ENCODE measurements around the gene SAP130. TPM values are rescaled to one million over a fixed set of nuclear protein-coding genes. Genes with fewer than 3 reads are reported as not detected.

The SAP130 gene
- total and polyA plus RNA-seq, 2 experiments from 2014 or later = 5.5 to 8.7 TPM

DNA sequence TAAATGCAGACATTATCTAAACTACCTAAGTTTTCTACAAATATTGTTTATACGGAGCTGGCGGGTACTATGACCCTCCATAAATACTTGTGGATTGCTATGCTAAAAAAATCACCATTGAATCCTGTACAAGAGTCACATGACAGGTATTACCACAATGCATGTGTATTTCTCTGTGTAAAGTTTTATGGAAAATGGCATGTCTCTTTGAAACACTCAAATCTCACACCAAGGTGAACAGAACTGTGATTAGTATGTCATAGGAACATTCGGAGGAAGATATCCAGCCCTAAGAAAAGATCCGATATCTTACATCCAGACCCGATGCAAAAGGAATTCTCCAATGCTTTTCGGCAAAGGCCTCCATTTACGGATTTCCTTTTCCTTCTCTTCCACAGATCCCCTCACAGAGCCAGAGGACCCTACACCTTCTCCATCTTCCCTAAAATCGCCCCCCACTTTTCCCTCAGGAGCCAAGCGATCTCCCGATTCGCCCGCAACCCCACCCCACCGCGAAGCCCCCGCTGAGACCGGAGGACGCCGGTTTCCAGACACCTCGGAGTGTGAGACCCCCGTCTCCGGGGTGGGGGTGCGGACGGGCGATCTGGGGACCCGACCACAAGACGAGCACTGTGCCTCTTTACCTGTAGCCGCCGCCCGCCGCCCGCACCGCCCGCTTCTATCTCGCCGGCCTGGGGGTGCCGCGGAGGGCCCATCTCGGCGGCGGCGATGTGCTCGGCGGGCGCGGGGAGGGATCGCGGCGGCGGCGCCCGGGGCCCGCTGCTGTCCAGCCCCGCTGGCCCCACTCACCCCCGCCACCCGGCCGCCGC, 1.2 kb downstream of the SAP130 start:
- Histone ChIP-seq H3K4me1 (ENCODE audit: insufficient read depth) (peaks cover 5% of the 10 kb centered on the region; the same call in 1 of the 2 replicates), H3K4me2 (ENCODE audit: unreplicated experiment) (peak overlapping the region; percentile 90), H3K4me3 (peak overlapping the region; percentile 88), H3K27me3 (replicated peaks; ENCODE audit: insufficient read depth) (no peaks in the 10 kb centered on the region), H4K20me1 (ENCODE audit: insufficient read depth) (no peaks in the 10 kb centered on the region), H3K9ac (peak overlapping the region; percentile 91), H2AFZ (peak overlapping the region; percentile 93), H3K36me3 (ENCODE audit: low read depth) (no peaks in the 10 kb centered on the region), H3K27ac (peak overlapping the region; percentile 20), H3K9me2 (ENCODE audit: insufficient read depth) (no peaks in the 10 kb centered on the region), H3K9me3 (ENCODE audit: low read depth) (no peaks in the 10 kb centered on the region), H3K79me2 (ENCODE audit: insufficient read depth) (peaks cover 47% of the 10 kb centered on the region), H3F3A (ENCODE audit: insufficient read depth) (no peaks in the 10 kb centered on the region)
- 1 to 3% methylated on average over 24 to 57 of the region's 57 CpGs for WGBS, 2 experiments (ENCODE audit: low coverage in 1 of 2, low lambda C conversion rate in 2 of 2, missing lambda C conversion rate in 2 of 2)
- TF ChIP-seq EZH2 (IDR thresholded peaks at IDR 0.05; ENCODE audit: insufficient read depth, poor library complexity, severe bottlenecking) (no peak), EZH2phosphoT487 (IDR thresholded peaks at IDR 0.05; ENCODE audit: insufficient read depth, low read depth) (no peak)
- in situ Hi-C loops (cut with MboI) = no loop called here
- DNase-seq = peak; percentile 45

DNA sequence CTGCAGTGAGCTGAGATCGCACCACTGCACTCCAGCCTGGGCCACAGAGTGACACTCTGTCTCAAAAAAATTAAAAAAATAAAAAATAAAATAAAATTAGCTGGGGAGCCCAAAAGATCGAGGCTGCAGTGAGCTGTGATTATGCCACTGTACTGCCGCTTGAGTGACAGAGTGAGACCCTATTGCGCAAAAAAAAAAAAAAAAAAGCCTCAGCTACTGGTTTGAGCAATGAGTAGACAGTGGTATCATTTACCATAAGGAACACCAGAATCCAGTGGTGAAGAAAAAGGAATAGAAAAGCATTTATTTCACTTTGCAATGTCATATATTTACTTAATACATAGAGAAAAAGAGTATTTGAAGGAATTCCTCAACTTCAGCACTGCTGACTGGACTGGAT, 3.0 kb downstream of the SAP130 start:
- Histone ChIP-seq H3K4me2 (ENCODE audit: unreplicated experiment) (no peak overlapping the region), H3K4me3 (no peak overlapping the region), H3K36me3 (ENCODE audit: low read depth) (no peaks in the 10 kb centered on the region), H3K9me3 (ENCODE audit: low read depth) (no peaks in the 10 kb centered on the region), H3K79me2 (ENCODE audit: insufficient read depth) (peaks cover 47% of the 10 kb centered on the region), H4K20me1 (ENCODE audit: insufficient read depth) (no peaks in the 10 kb centered on the region), H3F3A (ENCODE audit: insufficient read depth) (no peaks in the 10 kb centered on the region), H3K9ac (no peak overlapping the region), H3K9me2 (ENCODE audit: insufficient read depth) (no peaks in the 10 kb centered on the region), H2AFZ (no peak overlapping the region), H3K27ac (no peak overlapping the region), H3K27me3 (replicated peaks; ENCODE audit: insufficient read depth) (no peaks in the 10 kb centered on the region), H3K4me1 (ENCODE audit: insufficient read depth) (peaks cover 5% of the 10 kb centered on the region; the same call in 1 of the 2 replicates)
- TF ChIP-seq EZH2 (IDR thresholded peaks at IDR 0.05; ENCODE audit: insufficient read depth, poor library complexity, severe bottlenecking) (no peak), EZH2phosphoT487 (IDR thresholded peaks at IDR 0.05; ENCODE audit: insufficient read depth, low read depth) (no peak)
- DNase-seq = no peak
- 97% methylated on average over 4 of the region's 4 CpGs for WGBS, 2 experiments (ENCODE audit: low coverage in 1 of 2, low lambda C conversion rate in 2 of 2, missing lambda C conversion rate in 2 of 2)
- in situ Hi-C loops (cut with MboI) = no loop called here

DNA sequence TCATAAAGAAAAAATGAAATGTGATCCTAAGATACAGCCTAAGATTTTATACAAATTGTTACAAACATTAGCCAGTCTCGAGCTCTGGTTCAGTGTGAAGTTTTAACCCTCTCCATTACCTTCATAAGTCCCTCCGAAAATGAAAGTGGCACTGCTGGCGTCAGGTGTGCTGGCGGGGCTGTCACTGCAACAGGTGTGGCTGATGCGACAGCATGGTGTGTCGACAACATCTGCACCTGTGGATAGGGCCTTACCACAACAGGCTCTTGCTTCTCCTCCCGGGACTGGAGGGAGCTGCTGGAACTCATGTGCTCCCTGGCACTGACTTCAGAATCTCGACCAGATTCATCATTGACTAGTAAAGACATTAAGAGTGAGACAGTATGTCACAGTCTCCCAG, 10.3 kb downstream of the SAP130 start:
- Histone ChIP-seq H3K4me1 (ENCODE audit: insufficient read depth) (no peaks in the 10 kb centered on the region), H3K27me3 (replicated peaks; ENCODE audit: insufficient read depth) (no peaks in the 10 kb centered on the region), H3K36me3 (ENCODE audit: low read depth) (peaks cover 27% of the 10 kb centered on the region; the same call in 1 of the 2 replicates), H3F3A (ENCODE audit: insufficient read depth) (no peaks in the 10 kb centered on the region), H3K9me3 (ENCODE audit: low read depth) (no peaks in the 10 kb centered on the region), H3K4me3 (no peak overlapping the region), H3K9me2 (ENCODE audit: insufficient read depth) (no peaks in the 10 kb centered on the region), H3K27ac (no peak overlapping the region), H2AFZ (no peak overlapping the region), H3K4me2 (ENCODE audit: unreplicated experiment) (no peak overlapping the region), H3K9ac (no peak overlapping the region), H4K20me1 (ENCODE audit: insufficient read depth) (no peaks in the 10 kb centered on the region), H3K79me2 (ENCODE audit: insufficient read depth) (peaks cover 4% of the 10 kb centered on the region; the same call in 1 of the 2 replicates)
- 93 to 96% methylated on average over 8 of the region's 8 CpGs for WGBS, 2 experiments (ENCODE audit: low coverage in 1 of 2, low lambda C conversion rate in 2 of 2, missing lambda C conversion rate in 2 of 2)
- in situ Hi-C loops (cut with MboI) = no loop called here
- no peak for TF ChIP-seq EZH2 (IDR thresholded peaks at IDR 0.05; ENCODE audit: insufficient read depth, poor library complexity, severe bottlenecking)
- no peak for TF ChIP-seq EZH2phosphoT487 (IDR thresholded peaks at IDR 0.05; ENCODE audit: insufficient read depth, low read depth)
- DNase-seq = no peak

- TF ChIP-seq EZH2 (IDR thresholded peaks at IDR 0.05; ENCODE audit: insufficient read depth, poor library complexity, severe bottlenecking) (no peak), EZH2phosphoT487 (IDR thresholded peaks at IDR 0.05; ENCODE audit: insufficient read depth, low read depth) (no peak)
- Histone ChIP-seq H3K9ac (no peak overlapping the region), H2AFZ (no peak overlapping the region), H3K27ac (no peak overlapping the region), H3K27me3 (replicated peaks; ENCODE audit: insufficient read depth) (no peaks in the 10 kb centered on the region), H3K9me3 (ENCODE audit: low read depth) (no peaks in the 10 kb centered on the region), H4K20me1 (ENCODE audit: insufficient read depth) (no peaks in the 10 kb centered on the region), H3F3A (ENCODE audit: insufficient read depth) (no peaks in the 10 kb centered on the region), H3K9me2 (ENCODE audit: insufficient read depth) (no peaks in the 10 kb centered on the region), H3K79me2 (ENCODE audit: insufficient read depth) (no peaks in the 10 kb centered on the region), H3K4me1 (ENCODE audit: insufficient read depth) (no peaks in the 10 kb centered on the region), H3K36me3 (ENCODE audit: low read depth) (peaks cover 35% of the 10 kb centered on the region; the same call in 1 of the 2 replicates), H3K4me2 (ENCODE audit: unreplicated experiment) (no peak overlapping the region), H3K4me3 (no peak overlapping the region)
- in situ Hi-C loops (cut with MboI) = no loop called here
- 93 to 95% methylated on average over 2 of the region's 2 CpGs for WGBS, 2 experiments (ENCODE audit: low coverage in 1 of 2, low lambda C conversion rate in 2 of 2, missing lambda C conversion rate in 2 of 2)
- peak; percentile 23 for DNase-seq
These were observed 11.2 kb downstream of the SAP130 start for GRCh38 chr2:128016620-128017019.

All from GM23248 (cell line).